Right cardiac atrium (tissue), 5 donors: ENCODE data around the gene UPK3BL1. TPM values are rescaled to one million over a fixed set of nuclear protein-coding genes. Genes with fewer than 3 reads are reported as not detected.
"Not testable (repeated sequence)": the region's sequence is repeated elsewhere in the genome, so short reads cannot be mapped to it uniquely, and the experiment has no call there.

Experiments used
- ATAC-seq, 2 donors: fragments of 200-7000 bp; cut with Tn5 transposase; one replicate each; pipeline versions ENCODE4 v1.8.0 to v1.9.1; 2020; ENCODE audit warnings: moderate library complexity in 2 of 2, mild to moderate bottlenecking in 1 of 2
- DNase-seq, 3 donors: peaks; one replicate each; pipeline ENCODE4 v3.0.0-alpha.2; 2020
- H3K27ac ChIP-seq: one replicate; pipeline ENCODE4 v1.5.1; 2013; ENCODE audit warnings: mild to moderate bottlenecking, low read length, control low read depth, moderate library complexity
- H3K27me3 ChIP-seq: one replicate; pipeline ENCODE4 v1.6.1; 2013; ENCODE audit not compliant: control insufficient read depth, insufficient read depth
- H3K4me1 ChIP-seq: one replicate; pipeline ENCODE4 v1.6.1; 2013; ENCODE audit warnings: low read length; ENCODE audit not compliant: control insufficient read depth, insufficient read depth
- H3K4me3 ChIP-seq: one replicate; pipeline ENCODE4 v1.5.1; 2013; ENCODE audit warnings: low read length, control low read depth
- H3K9me3 ChIP-seq: one replicate; pipeline ENCODE4 v1.6.1; 2013; ENCODE audit warnings: low read length; ENCODE audit not compliant: control insufficient read depth
- WGBS: extraction: QIAGEN DNeasy Blood & Tissue Kit; methylation state at CpG from one replicate; pipeline ENCODE4 v1.1.7; 2013; 5-methylcytosine and 5-hydroxymethylcytosine counted together
- intact Hi-C, 4 donors: fragments of 100-400 bp; cut with DNase I; formaldehyde crosslinking; loops; one replicate each; pipeline versions ENCODE4 v1.11.0 to v1.14.0; 2022 to 2023
- polyA plus RNA-seq: library from polyadenylated mRNA; stranded (reverse); fragments of 200-250 nt; gene quantifications from one replicate; pipeline ENCODE4 v1.2.3, GENCODE V29; 2013
- total RNA-seq, 4 donors: library from RNA; stranded (reverse); fragmentation: NEBNext Ultra II Directional; extraction: Animal tissue kit (Norgen Biotek cat#: 25700); gene quantifications; one replicate each; pipeline ENCODE4 v1.2.1, GENCODE V29; 2021
- donor health status: healthy with polysubstance abuse.
- donor health status: DM: no; HTN: yes; CAD: no.
- donor health status: DM: no; HTN: no; CAD: no.
- donor health status: DM: no; HTN: yes; CAD: no; lungs with severe emphysema.
- donor health status: DM: yes; HTN: yes; CAD: no.

Gene UPK3BL1
- total and polyA plus RNA-seq, 5 donors: 5.1 to 24.2 (median 12.7) TPM

DNA sequence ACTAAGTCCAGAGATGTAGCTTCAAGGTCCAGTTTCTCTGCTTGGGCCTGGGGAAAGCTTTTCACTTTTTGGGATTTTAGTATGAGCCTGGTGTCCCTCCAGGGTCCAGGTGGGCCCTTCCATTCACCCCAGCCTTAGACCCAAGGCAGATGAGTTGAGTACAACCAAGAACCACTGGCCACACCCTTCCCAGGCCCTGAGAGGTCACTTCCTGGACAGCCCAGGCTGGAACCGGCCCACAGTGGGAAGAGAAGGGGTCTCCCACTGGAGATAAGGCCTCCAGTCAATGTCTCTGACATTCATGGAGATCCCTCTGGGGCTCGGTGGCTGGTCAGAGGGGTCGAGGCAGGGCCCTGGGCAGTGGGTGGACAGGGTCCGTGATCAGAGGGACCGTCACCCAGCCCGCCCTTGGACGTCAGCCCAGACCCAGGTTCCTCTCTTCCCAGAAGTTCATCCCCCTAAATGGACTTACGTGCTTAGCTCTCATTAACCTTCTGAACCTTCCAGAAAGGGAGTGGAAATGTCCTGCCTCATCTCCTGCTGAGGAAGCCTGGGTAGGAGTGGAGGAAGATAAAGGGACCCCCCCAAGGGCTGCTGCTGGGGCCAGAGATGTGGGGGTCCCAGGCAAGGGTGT is 15.2 kb downstream of the UPK3BL1 start:
- H3K27me3 ChIP-seq: not testable (repeated sequence)

DNA sequence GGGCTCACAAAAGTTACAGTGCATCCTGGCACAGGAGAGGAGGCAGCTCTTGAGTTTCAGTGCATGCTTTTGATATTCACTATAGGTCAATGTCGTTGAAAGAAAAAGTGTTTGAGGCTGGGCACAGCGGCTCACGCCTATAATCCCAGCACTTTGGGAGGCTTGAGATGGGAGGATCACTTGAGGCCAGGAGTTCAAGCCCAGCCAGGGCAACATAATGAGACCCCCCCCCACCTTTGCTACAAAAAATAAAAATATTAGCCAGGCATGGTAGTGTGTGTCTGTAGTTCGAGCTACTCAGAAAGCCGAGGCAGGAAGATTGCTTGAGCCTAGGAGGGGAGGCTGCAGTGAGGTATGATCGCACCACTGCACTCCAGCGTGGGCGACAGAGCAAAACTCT is 24.5 kb downstream of the UPK3BL1 start:
- H3K27me3 ChIP-seq, H3K27ac ChIP-seq, intact Hi-C loops, H3K4me3 ChIP-seq, ATAC-seq, H3K9me3 ChIP-seq, H3K4me1 ChIP-seq: not testable (repeated sequence)
- peak in 1 of 3 donors; percentile 19 for DNase-seq
- WGBS: 93% methylated on average over 5 of the region's 8 CpGs

More for the DNA sequence above, 15.2 kb downstream of the UPK3BL1 start:
- no CpG with 5 or more reads among the region's 8 CpGs for WGBS
- DNase-seq, H3K9me3 ChIP-seq, H3K4me3 ChIP-seq, H3K4me1 ChIP-seq, H3K27ac ChIP-seq, intact Hi-C loops: not testable (repeated sequence)
- peak; percentile 17 to 49 for ATAC-seq

DNA sequence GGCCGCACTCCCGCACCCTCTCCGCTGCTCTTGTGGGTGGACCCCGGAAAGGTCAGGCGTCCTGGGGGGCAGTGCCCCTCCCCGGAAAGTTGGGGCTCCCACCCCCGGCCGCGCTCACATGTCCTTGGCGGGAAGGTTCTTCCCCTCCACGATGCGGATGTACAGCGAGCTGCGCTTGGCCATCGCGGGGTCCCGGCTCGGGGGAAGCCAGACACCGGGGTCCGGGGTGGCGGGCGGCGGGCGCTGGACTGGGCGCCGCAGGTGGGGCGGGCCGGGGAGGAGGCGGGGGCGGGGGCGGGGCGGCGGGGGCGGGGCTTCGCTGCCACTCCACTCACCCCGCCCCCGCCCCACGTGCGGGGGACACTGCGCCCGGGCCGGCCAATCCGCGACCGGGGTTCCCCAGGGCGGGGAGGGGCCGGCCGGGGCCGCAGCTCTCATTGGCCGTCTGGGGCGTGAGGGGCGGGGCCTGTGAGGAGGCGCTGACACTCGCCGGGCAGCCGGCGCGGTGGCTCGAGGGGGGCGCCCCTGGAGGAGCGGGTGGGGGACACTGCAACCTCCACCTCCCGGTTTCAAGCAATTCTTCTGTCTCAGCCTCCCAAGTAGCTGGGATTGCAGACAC is 26.0 kb downstream of the UPK3BL1 start, which contains the start of gene RASA4:
Gene RASA4 (minus strand): TSS at position 250 of the 619 bp plus-strand sequence. CDS start 67 bp downstream, at position 183.
- H3K4me1 ChIP-seq, intact Hi-C loops, H3K27me3 ChIP-seq, H3K9me3 ChIP-seq, H3K27ac ChIP-seq: not testable (repeated sequence)
- peak within 1 kb of the TSS; percentile 36 for H3K4me3 ChIP-seq
- ATAC-seq: peak; percentile 94 to 95
- under 1% methylated on average over 20 of the region's 62 CpGs for WGBS
- peak; percentile 60 to 87 (median 85) for DNase-seq

DNA sequence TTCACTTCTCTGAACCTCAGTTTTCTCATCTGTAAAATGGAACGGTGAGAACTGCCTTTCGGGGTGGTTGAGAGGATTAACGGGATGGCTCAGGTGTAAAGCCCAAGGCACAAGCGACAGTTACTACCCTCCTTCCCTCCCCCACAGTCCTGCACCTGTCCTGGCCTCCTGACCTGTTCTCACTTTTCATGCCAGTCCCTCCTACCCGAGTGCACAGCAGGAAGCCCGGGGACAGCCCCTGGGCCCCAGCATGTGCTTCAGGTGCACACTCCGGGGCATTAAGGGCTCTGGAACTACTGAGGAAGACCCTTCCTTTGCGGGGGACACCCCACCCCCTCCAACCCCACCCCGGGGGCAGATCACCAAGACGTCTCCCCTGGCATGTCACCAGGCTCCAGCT is 26.7 kb downstream of the UPK3BL1 start:
- H3K4me1 ChIP-seq, DNase-seq, H3K9me3 ChIP-seq, H3K4me3 ChIP-seq, intact Hi-C loops, H3K27me3 ChIP-seq, H3K27ac ChIP-seq, ATAC-seq: not testable (repeated sequence)
- WGBS: no CpG with 5 or more reads among the region's 10 CpGs

DNA sequence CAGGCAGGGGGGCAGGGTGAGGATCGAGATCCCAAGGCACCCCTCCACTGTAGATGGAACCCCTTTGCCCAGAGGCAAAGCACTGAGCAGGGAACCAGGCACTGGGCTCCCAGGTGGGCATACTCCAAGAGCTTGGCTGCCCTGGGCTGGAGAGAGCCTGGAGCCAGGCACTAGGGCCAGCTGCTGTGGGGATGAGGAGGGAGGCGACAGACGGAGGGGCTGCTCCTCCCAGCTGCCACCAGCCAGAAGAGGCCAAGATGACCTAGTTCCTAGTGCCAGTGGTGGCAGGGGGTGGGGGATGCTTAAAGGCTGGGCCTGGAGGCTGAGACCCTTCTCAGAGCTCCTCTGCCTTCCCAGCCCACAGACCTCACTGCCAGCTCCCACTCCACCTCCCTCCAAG is 27.7 kb downstream of the UPK3BL1 start:
- H3K27me3 ChIP-seq, H3K4me3 ChIP-seq, H3K4me1 ChIP-seq, intact Hi-C loops, DNase-seq, H3K9me3 ChIP-seq, H3K27ac ChIP-seq: not testable (repeated sequence)
- ATAC-seq: peak; percentile 1 to 5
- WGBS: no CpG with 5 or more reads among the region's 3 CpGs

DNA sequence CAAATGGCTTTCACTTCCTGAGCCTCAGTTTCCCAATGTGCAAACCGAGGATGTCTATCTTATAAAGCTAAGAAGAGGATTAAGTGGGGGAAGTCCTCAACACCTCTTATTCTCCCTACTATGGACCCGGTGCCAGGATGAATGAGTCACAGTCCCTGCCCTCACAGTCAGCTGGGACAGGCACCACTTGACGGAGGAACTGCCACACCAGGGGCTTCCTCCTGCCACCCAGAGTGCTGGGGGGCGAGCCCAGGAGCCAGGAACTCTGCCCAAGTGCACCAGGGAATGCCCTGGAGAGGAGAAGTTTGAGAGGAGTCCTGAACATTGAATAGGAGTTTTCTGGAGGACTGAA is 28.3 kb downstream of the UPK3BL1 start:
- peak in 1 of 2 donors; percentile 28 for ATAC-seq
- DNase-seq, H3K27me3 ChIP-seq, H3K9me3 ChIP-seq, intact Hi-C loops, H3K27ac ChIP-seq, H3K4me3 ChIP-seq, H3K4me1 ChIP-seq: not testable (repeated sequence)
- WGBS: no CpG with 5 or more reads among the region's 4 CpGs

DNA sequence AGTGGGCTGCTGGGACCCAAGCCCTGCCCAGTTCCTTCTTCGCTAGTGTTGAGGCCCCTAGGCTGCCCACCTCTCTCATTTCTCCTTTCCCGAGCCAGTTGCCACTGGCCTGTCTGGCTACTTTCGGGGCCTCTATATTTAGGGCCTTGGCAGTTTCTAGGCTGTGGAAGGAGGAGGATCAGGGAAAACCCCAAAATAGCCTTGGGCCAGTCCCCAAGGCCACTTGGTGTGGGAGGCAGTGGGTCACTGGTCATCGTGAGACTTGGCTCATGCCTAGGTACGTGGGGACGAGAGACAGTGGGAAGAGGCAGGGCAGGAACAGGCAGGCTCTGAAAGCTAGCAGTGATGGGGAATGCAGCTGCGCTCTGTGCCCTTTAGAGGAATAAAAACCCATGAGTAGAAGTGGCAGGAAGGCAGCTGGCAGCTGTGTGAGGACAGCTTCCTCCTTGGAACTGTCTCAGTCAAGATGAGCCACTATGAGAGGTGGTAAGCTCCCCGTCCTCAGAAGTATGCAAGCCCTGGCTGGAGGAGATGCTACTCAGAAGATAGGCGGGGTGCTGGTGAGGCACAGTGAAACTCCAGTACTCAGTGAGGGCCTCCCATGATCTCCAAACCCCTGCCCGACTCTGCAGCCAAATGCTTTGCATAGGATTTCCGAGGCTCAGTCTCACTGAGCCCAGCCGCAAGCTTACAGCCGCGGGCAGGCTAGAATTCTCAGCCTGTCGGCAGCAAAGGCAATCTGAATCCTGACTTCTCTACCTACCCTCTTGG is 28.8 kb downstream of the UPK3BL1 start:
- H3K9me3 ChIP-seq, intact Hi-C loops, H3K4me1 ChIP-seq, H3K27me3 ChIP-seq, H3K4me3 ChIP-seq, ATAC-seq, H3K27ac ChIP-seq: not testable (repeated sequence)
- peak in 2 of 3 donors; percentile 49 to 65 for DNase-seq
- 56% methylated on average over 4 of the region's 15 CpGs for WGBS

DNA sequence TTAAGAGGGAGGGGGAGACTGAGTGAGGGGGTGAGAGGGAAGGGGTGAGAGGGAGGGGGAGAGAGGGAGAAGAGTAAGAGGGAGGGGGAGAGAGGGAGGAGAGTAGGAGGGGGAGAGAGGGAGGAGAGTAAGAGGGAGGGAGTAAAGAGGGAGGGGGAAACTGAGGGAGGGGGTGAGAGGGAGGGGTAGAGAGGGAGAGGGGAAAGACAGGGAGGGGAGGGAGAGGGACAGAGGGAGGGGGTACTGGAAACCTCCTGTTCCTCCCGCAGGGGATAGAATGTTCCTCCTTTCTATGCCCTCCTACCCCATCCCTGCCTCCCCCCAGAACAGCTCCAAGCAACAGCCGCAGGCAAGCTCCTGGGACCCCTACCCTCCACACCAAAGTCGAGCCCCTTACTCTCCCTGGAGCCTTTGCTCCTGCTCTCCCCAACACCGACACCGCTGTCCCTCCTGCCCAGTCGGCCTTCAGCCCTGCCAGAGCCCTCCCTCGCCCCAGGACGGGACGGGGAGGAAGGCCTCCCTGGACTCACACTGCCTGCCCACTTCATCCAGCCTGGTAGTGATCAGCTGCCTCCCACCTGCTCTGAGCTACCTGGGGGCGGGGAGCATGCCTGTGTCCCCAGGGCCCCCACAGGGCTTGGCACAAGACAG is 30.8 kb downstream of the UPK3BL1 start:
- DNase-seq (peak; percentile 41 to 75 (median 73)), ATAC-seq (peak in 1 of 2 donors; percentile 8)
- H3K9me3 ChIP-seq, H3K4me3 ChIP-seq, H3K4me1 ChIP-seq, H3K27me3 ChIP-seq, intact Hi-C loops: not testable (repeated sequence)
- 17% methylated on average over 8 of the region's 10 CpGs for WGBS
- H3K27ac ChIP-seq: peak overlapping the region; percentile 11

DNA sequence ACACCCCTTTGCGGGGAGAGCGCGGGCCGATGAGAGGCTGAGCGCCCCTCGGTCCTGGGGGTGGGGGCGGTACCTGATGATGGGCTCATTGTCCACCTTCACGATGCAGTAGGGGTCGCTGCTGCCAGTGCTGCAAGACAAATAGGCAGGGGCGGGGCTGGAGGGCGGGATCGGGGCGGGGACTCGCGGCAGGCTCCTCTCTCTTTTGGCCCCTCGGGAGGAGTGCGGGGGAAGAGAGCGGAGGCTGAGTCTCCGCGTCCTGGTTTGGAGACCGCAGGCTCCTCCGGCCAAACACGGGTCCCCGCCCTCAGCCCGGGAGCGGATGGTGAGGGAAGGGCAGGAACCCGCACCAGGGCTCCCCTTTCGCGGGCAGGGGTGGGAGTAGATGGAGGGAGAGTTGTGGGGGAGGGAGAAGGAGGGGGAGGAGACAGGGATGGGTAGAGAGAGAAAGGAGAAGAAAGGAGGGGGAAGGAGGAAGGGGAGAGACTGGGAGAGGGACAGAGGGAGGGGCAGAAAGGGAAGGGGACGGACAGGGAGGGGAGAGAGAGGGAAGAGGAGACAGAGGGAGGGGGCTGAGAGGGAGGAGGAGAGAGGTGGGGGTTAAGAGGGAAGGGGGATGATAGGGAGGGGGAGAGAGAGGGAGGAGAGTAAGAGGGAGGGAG is 31.4 kb downstream of the UPK3BL1 start:
- intact Hi-C loops, DNase-seq, H3K4me3 ChIP-seq, H3K9me3 ChIP-seq, H3K27ac ChIP-seq, H3K27me3 ChIP-seq, H3K4me1 ChIP-seq: not testable (repeated sequence)
- no CpG with 5 or more reads among the region's 30 CpGs for WGBS
- ATAC-seq: peak; percentile 74 to 80

DNA sequence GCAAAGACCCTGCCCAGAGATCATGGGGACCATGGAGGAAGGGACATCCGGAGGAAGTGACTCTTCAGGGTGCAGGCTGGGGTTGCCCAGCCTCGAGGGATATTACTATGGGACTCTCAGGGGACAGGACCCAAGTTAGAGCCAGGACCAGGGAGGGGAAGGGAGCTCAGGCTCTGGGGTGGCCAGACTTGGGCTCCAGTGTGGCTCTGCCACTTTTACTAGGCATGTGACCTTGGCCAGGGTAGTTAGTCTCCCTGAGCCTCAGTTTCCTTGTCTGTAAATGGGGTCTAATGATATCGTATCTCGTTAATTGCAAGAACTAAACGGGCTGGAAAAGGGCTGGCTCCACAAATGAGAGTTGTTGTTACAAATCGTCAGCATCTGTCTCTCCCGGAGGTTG is 32.1 kb downstream of the UPK3BL1 start:
- H3K4me3 ChIP-seq, H3K27me3 ChIP-seq, intact Hi-C loops, H3K27ac ChIP-seq, H3K4me1 ChIP-seq, H3K9me3 ChIP-seq: not testable (repeated sequence)
- peak in 1 of 2 donors; percentile 4 for ATAC-seq
- no CpG with 5 or more reads among the region's 7 CpGs for WGBS
- DNase-seq: peak in 2 of 3 donors; percentile 40 to 56
